Keratinocyte (primary cell): ENCODE data around the gene ALS2CL. TPM values are rescaled to one million over a fixed set of nuclear protein-coding genes. Genes with fewer than 3 reads are reported as not detected.

Source experiments
- DNase-seq: peaks from one replicate; pipeline ENCODE4 v3.0.0-alpha.2; 2011; ENCODE audit warnings: low read depth, missing footprints, low spot score
- FAIRE-seq: peaks from 2 replicates; lab custom pipeline; 2011; peaks lifted over from hg19 to GRCh38; lab: Jason Lieb, UNC
- H2AFZ ChIP-seq: 2 replicates; pipeline ENCODE4 v1.6.0; 2012; ENCODE audit warnings: low read length, control low read depth, inconsistent platforms; ENCODE audit not compliant: control insufficient read depth
- H3K27ac ChIP-seq: 2 replicates; pipeline ENCODE4 v1.5.1; 2011; ENCODE audit warnings: low read length; ENCODE audit not compliant: control insufficient read depth, insufficient read depth
- H3K27me3 ChIP-seq: 3 replicates; pipeline ENCODE4 v1.6.0; 2011; ENCODE audit warnings: low read length; ENCODE audit not compliant: control insufficient read depth, insufficient read depth; ENCODE audit errors: extremely low read depth
- H3K36me3 ChIP-seq, 2 experiments: 2 replicates in 1 of 2; 3 replicates in 1 of 2; pipeline ENCODE4 v1.5.1; 2011; ENCODE audit warnings: low read length in 2 of 2, mild to moderate bottlenecking in 1 of 2; ENCODE audit not compliant: control insufficient read depth in 2 of 2, insufficient read depth in 2 of 2; ENCODE audit errors: extremely low read depth in 1 of 2
- H3K4me1 ChIP-seq: 3 replicates; pipeline ENCODE4 v1.5.1; 2011; ENCODE audit warnings: low read length; ENCODE audit not compliant: control insufficient read depth, insufficient read depth; ENCODE audit errors: extremely low read depth
- H3K4me2 ChIP-seq: 3 replicates; pipeline ENCODE4 v1.6.0; 2011; ENCODE audit warnings: low read depth, low read length; ENCODE audit not compliant: control insufficient read depth, insufficient read depth; ENCODE audit errors: extremely low read depth
- H3K4me3 ChIP-seq, 3 experiments: fragments of 200-600 bp in 1 of 3; sonication (generic) in 1 of 3; 2 replicates in 2 of 3; 3 replicates in 1 of 3; pipeline ENCODE4 v1.5.1; 2011 to 2016; ENCODE audit warnings: low read length in 3 of 3, mild to moderate bottlenecking in 3 of 3, control low read depth in 2 of 3, inconsistent platforms in 1 of 3, low read depth in 1 of 3, mixed read lengths in 1 of 3, mixed run types in 1 of 3, moderate library complexity in 1 of 3; ENCODE audit not compliant: control insufficient read depth in 2 of 3, insufficient read depth in 2 of 3; ENCODE audit errors: extremely low read depth in 1 of 3
- H3K79me2 ChIP-seq: 2 replicates; pipeline ENCODE4 v1.6.0; 2012; ENCODE audit warnings: low read length; ENCODE audit not compliant: control insufficient read depth, insufficient read depth
- H3K9ac ChIP-seq: 3 replicates; pipeline ENCODE4 v1.6.0; 2011; ENCODE audit warnings: low read length; ENCODE audit not compliant: control insufficient read depth, insufficient read depth; ENCODE audit errors: extremely low read depth
- H3K9me1 ChIP-seq: 3 replicates; pipeline ENCODE4 v1.6.0; 2011; ENCODE audit warnings: low read length; ENCODE audit not compliant: control insufficient read depth, insufficient read depth; ENCODE audit errors: extremely low read depth
- H3K9me3 ChIP-seq: 2 replicates; pipeline ENCODE4 v1.5.1; 2012; ENCODE audit warnings: low read depth, low read length; ENCODE audit not compliant: control insufficient read depth
- H4K20me1 ChIP-seq: 3 replicates; pipeline ENCODE4 v1.6.0; 2011; ENCODE audit warnings: low read length; ENCODE audit not compliant: control insufficient read depth, insufficient read depth; ENCODE audit errors: extremely low read depth
- EZH2 ChIP-seq: IDR thresholded peaks from one replicate; pipeline ENCODE4 v1.6.1; 2012; ENCODE audit warnings: inconsistent platforms, mild to moderate bottlenecking, low read length, moderate library complexity
- dilution Hi-C: fragments of 300-500 bp; cut with MboI; formaldehyde crosslinking; loops from one replicate; pipeline ENCODE4 v1.7.0; 2020; ENCODE audit warnings: low sequenced_read_pairs; ENCODE audit not compliant: extremely low pct_ligation_motif_present
- polyA plus RNA-seq, 5 experiments: library from polyadenylated mRNA; depleted of rRNA in 3 of 5; stranded (reverse) in 3 of 5; stranded (forward) in 1 of 5; unstranded in 1 of 5; fragments of >200 nt; gene quantifications; 1 replicate in 1 of 5; 2 replicates in 3 of 5; 3 replicates in 1 of 5; pipeline versions ENCODE4 v1.2.1 to v1.2.3, GENCODE V29; 2011 to 2012; ENCODE audit warnings: missing spikeins in 2 of 5, low read depth in 1 of 5, low replicate concordance in 1 of 5
- TF ChIP-seq, protein P1 (sequence below), 3 experiments: IDR thresholded peaks in 1 of 3; conservative IDR thresholded peaks in 1 of 3; optimal IDR thresholded peaks in 1 of 3; 2 replicates in 2 of 3; 3 replicates in 1 of 3; pipeline versions ENCODE3 to v1.5.1; 2011; ENCODE audit warnings: low read length in 3 of 3, mild to moderate bottlenecking in 3 of 3, moderate library complexity in 2 of 3, control low read depth in 1 of 3, inconsistent platforms in 1 of 3; ENCODE audit not compliant: insufficient read depth in 2 of 3; ENCODE audit errors: extremely low read depth in 1 of 3

The ALS2CL gene
- polyA plus RNA-seq, 1 donor (not counting 4 experiments of a cell fraction or from before 2014, with no cell fraction given): 40.9 TPM

DNA sequence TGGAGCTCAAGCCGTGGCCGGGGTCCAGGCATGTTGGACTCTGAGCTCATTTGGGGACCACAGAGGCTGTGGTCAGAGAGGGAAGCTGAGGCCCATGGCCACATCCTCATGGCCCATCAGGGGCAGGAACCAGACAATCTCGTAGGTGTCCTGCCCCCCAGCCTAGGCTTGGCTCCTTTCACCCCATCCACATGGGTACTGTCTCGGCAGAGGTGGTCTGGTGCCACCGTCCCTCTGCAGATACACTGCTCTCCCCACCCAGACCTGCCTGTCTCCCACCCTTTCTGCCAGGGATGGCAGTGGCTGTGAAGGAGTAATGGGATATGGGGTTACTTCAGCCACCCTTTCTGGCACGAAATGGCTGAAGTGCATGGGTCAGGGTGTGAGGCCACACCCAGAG, 16.2 kb upstream of the ALS2CL start:
- H3K4me1 ChIP-seq: peaks cover 10% of the 10 kb centered on the region
- H3K27me3 ChIP-seq: no peaks in the 10 kb centered on the region
- H3K27ac ChIP-seq: no peak overlapping the region
- TF ChIP-seq, protein P1, sequence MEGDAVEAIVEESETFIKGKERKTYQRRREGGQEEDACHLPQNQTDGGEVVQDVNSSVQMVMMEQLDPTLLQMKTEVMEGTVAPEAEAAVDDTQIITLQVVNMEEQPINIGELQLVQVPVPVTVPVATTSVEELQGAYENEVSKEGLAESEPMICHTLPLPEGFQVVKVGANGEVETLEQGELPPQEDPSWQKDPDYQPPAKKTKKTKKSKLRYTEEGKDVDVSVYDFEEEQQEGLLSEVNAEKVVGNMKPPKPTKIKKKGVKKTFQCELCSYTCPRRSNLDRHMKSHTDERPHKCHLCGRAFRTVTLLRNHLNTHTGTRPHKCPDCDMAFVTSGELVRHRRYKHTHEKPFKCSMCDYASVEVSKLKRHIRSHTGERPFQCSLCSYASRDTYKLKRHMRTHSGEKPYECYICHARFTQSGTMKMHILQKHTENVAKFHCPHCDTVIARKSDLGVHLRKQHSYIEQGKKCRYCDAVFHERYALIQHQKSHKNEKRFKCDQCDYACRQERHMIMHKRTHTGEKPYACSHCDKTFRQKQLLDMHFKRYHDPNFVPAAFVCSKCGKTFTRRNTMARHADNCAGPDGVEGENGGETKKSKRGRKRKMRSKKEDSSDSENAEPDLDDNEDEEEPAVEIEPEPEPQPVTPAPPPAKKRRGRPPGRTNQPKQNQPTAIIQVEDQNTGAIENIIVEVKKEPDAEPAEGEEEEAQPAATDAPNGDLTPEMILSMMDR (optimal IDR thresholded peaks at IDR 0.05 in 1 of 3, IDR thresholded peaks at IDR 0.05 in 1 of 3, conservative IDR thresholded peaks at IDR 0.05 in 1 of 3; ENCODE audit: extremely low read depth in 1 of 3, insufficient read depth in 2 of 3, low read length in 3 of 3): no peak
- no peak for TF ChIP-seq EZH2
- DNase-seq (no peak), FAIRE-seq (no peak)
- no peak overlapping the region for H3K4me3 ChIP-seq
- no peak overlapping the region for H3K4me2 ChIP-seq
- H3K9me1 ChIP-seq: no peaks in the 10 kb centered on the region
- no peak overlapping the region for H2AFZ ChIP-seq
- no peak overlapping the region for H3K9ac ChIP-seq
- H3K79me2 ChIP-seq: no peaks in the 10 kb centered on the region
- dilution Hi-C loops: no loop called here
- no peaks in the 10 kb centered on the region for H4K20me1 ChIP-seq
- no peaks in the 10 kb centered on the region for H3K9me3 ChIP-seq
- H3K36me3 ChIP-seq: no peaks in the 10 kb centered on the region

DNA sequence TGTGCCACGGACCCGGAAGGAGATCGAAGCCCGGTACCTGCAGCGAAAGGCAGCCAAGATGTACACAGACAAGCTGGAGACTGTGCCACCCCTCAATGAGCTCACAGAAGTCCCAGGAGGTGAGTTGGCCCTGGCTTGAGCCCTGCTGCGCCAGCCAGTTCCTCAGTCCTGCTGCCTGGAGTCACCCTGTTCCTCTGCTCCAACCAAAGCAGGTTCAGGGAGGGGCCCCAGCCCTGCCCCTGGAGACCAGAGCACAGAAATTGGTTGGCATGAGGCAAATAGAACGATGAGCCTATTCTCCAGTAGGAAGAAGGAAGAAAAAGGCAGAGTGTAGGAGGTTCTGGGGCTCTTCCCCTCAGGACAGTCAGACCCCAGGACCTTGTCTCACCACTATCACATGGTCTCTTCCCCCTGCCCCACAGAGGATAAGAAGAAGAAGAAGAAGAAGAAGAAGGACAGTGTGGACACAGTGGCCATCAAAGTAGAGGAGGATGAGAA, 15.7 kb upstream of the ALS2CL start:
- no peak overlapping the region for H3K4me2 ChIP-seq
- H3K4me1 ChIP-seq: peaks cover 9% of the 10 kb centered on the region
- no peaks in the 10 kb centered on the region for H3K9me1 ChIP-seq
- H3K36me3 ChIP-seq: no peaks in the 10 kb centered on the region
- H3K79me2 ChIP-seq: no peaks in the 10 kb centered on the region
- no peak overlapping the region for H3K4me3 ChIP-seq
- no peaks in the 10 kb centered on the region for H3K9me3 ChIP-seq
- FAIRE-seq (no peak), DNase-seq (no peak)
- H3K27me3 ChIP-seq: peaks cover under 1% of the 10 kb centered on the region
- dilution Hi-C loops: no loop called here
- no peak overlapping the region for H3K9ac ChIP-seq
- TF ChIP-seq, protein P1 (optimal IDR thresholded peaks at IDR 0.05 in 1 of 3, IDR thresholded peaks at IDR 0.05 in 1 of 3, conservative IDR thresholded peaks at IDR 0.05 in 1 of 3; ENCODE audit: extremely low read depth in 1 of 3, insufficient read depth in 2 of 3, low read length in 3 of 3): no peak
- TF ChIP-seq EZH2: no peak
- no peak overlapping the region for H2AFZ ChIP-seq
- H3K27ac ChIP-seq: no peak overlapping the region
- no peaks in the 10 kb centered on the region for H4K20me1 ChIP-seq
